Measurements from ENCODE around the gene ERCC1.
"Not testable (repeated sequence)": the region's sequence is repeated elsewhere in the genome, so short reads cannot be mapped to it uniquely, and the experiment has no call there.

The ERCC1 gene

DNA sequence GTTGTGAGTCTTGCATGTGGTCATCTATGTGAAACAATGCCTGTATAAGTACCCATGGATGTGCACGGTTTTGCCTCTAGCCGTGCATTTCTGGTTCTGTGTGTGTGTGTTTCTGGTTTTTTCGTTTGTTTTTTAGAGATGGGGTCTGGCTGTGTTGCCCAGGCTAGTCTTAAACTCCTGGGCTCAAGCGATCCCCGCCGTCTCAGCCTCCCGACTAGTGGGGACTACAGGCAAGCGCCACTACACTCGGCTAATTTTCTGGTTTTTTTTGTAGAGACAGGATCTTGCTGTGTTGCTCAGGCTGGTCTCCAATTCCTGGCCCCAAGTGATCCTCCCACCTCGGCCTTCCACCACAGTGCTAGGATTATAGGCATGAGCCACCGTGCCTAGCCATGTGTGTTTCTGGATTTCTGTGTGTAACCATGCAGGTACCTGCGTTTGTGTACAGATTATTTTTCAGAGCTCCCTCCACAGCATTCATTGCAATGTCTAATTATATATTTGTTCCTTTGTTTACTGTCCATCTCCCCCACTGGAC is 28.2 kb upstream of the ERCC1 start:
- DNase-seq: no peak

DNA sequence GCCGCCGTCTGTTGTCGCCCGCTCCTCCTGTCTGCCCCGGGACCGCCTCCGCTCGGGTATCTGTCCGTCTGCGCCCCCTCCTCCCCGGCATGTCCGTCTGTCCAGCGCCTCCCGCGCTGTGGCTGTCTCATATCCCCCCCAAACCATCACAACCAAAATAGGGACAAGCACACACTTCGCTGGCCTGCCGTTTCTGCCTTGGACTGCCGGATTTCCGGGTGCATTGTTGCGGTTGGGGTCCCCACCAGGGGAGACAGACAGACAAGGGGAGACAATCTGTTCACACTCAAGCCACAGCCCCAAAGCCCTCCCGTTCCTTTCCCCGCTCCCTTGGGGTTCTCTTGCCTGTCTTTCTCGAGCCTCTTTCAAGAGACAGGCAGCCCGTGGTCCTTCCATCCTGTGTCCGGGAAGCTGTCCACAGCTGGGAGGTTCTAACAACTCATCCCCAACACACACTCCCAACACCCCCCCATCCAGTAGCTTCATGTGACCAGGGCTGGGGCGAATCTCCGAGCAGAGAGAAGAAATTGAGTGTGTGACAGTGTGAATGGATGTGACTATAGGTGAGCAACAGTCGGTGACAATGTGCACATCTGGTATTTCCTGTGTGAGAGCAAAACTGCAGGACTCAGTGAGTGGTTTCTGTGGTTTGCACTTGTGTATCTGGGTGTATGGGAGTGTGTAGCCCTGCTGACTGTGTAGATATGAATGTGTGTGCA is 27.6 kb upstream of the ERCC1 start:
- peak; percentile 44 for DNase-seq

DNA sequence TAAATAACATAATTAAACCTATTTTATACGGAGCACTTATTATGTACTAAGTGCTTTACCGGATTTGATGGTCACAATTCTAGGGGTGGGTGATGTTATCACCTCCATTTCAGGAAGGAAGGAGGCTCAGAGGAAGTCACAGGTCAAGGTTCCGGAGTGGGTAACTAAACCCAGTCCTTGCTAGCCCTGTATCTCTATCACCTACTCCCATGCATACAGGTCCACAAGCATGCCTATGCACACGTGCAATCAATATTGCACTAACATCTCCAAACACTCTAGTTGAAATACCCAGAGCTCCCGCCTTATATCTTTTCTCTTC is 26.3 kb upstream of the ERCC1 start:
- DNase-seq: no peak

DNA sequence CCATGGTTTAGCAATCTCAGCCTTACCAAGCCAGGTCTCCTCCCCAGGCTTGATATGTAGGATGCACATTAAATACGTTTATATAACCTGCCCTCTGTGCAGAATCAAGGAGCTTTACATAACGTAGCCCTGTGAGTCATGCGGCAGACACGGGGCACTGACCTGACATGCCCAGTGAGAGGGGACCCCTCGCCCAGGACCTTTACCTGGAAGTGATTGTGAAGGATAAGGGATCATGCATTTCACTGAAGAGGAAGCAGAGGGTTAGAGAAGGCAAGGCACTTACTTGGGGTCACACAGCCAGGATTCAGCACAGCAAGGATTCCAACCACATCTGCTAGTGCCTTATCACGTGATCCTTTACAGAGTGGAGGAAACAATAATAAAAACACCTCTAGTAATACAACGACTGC is 25.2 kb upstream of the ERCC1 start:
- no peak for DNase-seq

DNA sequence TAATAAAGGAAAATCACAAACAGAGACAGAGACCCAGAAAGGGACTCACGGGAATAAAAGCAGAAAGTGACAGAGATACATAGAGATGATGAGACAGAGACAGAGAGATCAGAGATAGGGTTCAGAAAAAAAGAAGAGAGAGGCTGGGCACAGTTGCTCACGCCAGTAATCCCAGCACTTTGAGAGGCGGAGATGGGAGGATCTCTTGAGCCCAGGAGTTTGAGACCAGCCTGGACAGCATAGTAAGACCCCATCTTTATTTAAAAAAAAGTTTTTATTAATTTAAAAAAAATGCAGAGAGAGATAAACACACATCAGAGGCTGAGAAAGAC is 24.7 kb upstream of the ERCC1 start:
- no peak for DNase-seq

DNA sequence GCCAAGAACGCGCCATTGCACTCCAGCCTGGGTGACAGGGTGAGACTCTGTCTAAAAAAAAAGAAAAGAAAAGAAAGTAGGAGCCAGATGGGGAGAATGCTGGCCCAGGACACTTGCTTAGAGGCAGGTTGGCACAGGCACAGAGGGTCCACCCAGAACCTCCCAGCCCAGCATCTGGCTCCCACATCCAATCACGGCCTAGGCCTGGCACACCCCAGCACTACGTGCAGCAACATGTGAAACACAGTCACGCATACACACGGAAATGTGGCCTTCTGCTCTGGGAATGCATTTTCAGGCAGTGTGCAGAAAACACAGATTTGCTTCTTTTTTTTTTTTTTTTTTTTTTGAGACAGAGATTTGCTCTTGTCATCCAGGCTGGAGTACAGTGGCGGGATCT is 23.2 kb upstream of the ERCC1 start:
- DNase-seq: no peak

DNA sequence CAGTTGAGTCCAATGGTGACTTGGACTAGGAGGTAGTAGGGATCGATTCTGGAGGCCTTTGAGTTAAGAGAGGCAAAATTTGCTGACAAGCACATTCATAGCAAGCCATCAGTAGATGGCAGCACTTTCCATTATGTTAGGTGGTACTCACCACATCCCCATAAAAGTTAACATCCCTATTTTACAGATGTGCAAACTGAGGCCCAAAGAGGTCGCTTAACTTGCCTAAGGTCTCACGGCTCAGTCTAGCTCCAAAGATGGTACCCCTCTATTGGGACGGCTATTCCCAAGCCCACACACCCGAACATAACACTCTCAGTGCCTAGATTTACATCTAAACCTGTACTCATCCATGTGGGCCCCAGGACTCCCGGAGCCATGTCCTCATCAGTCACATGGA is 22.6 kb upstream of the ERCC1 start:
- DNase-seq: no peak

DNA sequence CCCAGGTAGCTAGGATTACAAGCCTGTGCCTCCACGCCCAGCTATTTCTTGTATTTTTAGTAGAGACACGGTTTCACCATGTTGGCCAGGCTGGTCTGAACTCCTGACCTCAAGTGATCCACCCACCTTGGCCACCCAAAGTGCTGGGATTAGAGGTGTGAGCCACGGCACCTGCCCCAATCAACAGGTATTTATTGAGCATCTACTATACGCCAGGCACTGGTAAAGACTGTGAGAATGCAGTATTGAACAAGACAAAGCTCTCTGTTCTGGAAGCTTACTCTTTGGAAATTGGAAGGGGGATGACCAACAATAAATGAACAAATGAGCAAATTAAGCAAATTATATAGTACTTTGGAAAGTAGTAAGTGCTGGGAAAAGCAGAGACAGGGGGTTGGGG is 21.4 kb upstream of the ERCC1 start:
- no peak for DNase-seq

DNA sequence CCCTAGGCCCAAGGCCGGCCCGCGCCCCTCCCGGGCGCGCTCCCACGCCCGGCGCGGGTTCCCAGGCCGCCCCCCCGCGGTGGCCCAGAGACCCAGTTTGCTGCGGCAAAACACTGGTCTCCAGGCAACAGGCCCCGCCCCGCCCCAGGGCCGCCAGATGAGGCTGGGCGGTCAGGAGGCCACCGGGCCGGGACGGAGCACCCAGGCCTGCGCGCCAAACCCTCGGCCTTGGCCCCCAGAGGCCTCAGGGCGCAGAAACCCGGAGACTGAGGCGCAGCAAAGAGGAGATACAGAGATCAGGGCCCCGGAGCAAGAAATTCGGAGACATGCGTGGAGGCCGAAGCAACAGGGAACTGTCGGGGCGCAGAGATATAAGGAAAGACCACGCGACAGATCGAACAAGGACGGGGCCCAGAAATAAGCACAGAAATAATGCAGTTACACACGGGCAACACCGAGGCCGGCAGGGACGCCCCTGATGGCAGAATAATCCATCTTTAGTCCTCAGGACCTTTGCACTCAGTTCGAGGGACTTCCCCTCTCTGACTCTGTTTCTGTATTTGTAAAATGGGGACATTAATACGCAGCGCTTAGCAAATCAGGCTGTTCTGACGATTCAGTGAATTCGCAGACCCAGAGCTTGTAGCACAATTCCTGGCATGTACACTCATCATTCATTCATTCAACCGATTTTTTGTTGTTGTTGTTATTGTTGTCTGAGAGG is 20.8 kb upstream of the ERCC1 start:
- peak; percentile 83 for DNase-seq

DNA sequence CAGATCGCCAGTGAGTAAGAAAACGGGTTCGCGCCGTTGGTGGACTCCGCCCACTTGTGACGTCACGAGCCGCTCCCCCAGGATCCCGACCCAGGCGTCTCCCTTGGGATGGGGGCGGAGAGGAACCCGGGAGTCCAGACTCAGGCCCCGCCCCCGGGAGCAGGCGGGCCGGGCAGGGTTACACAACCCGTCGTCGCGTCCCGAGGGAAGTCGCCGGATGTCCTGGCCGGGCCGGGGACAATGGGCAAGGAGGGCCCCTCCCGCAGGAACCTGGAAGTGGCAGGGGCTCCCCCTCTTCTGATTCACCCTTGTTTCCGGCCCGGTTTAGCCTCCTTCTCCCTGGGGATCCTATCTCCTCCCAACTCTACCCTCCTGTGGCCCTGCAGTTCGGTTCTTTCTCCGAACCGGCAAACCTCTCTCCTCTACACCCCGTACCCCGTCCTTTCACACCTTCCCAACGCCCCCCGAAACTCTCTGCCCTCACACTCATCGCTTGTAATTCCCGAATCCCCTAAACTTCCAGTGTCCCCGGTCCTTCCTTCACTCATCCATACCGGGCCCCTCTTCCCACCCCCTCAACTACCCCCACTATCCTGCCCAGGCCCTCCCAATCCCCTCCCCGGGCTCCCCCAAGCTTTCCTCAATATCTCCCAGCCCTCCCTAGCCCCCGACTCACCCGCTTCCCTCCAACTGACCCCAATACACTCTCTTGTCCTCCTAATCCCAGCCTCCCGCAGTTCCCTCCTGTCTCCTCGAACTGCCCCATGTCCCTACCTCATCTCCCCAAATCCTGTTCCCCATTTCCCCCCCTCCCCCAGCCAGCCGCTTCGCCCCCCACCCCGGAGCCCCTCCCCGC is 20.0 kb upstream of the ERCC1 start:
- DNase-seq: peak; percentile 76

DNA sequence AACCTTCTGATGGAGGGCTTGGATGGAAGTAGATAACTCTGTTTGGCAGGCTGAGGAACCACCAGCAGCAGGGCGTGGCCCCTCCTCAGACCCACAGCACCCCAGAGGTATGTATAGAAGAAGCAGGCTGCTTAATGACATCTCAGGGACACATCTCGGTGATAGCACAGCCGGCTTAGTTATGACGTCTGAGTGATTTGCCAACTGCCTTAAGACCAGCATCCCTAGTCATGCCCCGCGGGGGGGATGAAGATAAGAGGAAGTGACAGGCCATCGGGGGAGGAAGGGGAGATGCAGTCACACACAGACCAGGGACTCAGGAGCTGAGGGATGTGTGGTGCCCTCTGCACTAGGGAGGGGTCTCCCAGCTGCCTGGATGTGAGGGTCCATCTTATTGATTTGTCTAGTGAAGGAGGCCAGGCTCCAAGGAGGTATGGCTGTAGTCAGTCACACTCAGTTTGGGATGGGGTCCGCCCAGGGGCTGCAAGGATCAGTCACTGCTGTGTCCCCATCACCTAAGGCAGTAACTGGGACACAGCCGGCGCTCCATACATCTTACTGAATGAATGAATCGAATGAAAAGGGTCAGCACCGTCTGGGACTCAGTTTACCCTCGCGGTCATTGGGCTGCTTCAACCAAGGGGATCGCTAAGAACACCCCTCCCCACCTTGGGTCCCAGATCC is 19.2 kb upstream of the ERCC1 start:
- peak; percentile 50 for DNase-seq

DNA sequence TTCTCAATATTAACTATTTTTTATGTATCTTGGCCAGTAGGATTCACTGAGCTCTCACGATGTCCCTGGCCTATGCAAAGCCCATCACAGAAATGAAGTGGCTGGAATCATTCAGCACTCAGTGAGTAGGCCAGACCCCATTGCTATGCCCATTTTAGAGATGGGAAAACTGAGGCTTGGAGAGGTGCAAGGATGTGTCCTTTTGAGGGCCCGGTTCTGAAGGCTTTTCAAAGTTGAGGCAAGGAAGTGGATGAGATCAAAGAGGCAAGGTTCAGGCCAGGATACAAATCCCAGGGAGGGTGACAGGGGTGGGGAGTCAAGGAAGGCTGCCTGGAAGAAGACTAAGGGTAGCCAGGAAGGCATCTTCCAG is 18.7 kb upstream of the ERCC1 start:
- no peak for DNase-seq

DNA sequence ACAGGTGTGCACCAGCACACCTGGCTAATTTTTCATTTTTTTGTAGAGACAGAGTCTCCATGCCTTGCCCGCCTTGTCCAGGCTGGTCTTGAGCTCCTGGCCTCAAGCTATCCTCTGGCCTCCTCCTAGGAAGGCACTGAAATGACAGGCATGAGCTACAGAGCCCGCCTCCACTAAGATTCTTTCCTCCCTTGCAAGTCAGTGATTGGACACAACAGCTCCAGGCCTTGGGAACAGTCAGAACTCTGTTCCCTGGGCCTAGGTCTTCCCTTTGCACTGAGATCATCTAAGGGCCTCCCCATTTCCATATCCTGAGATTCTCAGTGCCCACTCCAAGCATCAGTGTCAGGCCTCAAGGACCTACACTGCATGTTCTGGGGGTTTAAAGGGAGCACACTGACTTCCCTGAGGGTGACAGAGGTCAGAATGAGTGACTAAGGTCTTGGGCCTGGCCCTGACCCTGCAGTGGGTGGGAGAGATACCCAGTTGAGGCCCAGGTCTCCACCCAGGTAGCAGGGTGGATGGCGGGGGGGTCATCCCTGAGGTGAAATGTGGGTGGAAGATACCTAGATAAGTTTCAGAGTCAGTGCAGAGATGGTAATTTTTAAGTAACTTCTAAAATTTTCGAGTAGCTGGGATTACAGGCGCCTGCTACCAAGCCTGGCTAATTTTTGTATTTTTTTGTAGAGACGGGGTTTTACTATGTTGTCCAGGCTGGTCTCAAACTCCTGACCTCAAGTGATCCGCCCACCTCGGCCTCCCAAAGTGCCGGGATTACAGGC is 17.3 kb upstream of the ERCC1 start:
- no peak for DNase-seq

DNA sequence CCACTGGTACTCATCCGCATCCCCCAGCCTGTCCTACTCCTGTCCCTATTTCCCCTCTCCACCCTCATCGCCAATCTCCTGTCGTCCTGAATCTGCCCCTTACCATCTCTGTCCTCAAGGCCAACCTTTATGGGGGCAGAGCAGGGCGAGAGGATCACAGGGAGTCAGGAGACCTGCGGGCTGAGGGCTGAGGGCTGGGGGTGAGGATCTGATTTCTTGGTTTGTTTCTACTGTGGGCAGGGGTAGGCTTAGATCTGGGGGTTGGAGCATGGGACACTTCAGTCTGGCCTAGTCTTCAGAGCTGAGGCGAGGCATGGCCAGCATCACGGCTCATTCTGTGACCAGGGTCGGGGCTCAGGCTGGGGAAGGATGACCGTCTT is 16.5 kb upstream of the ERCC1 start:
- DNase-seq: no peak

DNA sequence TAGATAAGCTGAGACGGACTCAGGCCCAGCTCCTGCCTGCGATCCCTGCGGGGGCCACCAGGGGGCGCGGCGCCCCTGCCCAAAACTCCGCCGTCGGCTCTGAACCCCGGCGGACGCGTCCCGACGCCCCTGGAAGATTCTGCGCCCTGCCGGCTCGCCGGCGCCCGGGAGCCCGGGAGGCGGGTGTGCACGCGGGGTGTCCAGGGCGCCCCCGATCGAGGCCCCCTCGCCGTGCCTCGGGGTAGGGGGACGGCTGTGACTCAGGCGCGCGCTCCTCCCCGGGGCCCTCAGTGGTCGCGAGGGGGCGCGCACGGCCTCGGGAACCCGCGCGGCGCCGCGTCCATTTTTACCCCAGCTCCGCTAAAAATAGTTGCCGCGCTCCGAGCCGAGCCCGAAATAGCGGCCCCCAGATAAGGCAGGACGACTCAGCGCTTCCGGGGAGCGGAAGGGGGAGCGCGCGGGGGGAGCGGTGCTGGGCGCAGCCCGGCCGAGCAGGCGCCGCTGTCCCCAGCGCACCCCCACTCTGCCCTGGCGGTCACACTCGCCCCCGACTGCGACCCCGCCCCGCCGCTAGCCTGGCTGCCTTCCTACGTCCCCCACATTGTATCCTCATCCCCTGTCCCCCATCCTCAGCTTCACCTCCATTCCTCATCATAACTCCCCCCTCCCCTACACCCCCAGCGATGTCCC is 16.0 kb upstream of the ERCC1 start:
- DNase-seq: peak; percentile 86

DNA sequence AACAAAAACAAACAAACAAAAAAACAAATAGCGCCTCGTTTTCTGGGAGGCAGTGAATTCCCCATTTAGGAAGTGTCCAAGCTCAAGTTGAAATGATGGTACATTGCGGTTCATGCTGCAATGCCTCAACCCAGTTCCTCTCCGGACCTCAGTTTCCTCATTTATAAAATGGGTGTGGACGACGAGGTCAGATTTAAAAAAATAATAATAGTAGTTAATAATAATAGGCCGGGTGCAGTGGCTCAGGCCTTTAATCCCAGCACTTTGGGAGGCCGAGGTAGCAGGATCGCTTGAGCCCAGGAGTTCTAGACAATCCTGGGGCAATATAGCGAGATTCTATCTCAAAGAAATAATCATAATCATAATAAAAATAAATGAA is 15.5 kb upstream of the ERCC1 start:
- DNase-seq: no peak

DNA sequence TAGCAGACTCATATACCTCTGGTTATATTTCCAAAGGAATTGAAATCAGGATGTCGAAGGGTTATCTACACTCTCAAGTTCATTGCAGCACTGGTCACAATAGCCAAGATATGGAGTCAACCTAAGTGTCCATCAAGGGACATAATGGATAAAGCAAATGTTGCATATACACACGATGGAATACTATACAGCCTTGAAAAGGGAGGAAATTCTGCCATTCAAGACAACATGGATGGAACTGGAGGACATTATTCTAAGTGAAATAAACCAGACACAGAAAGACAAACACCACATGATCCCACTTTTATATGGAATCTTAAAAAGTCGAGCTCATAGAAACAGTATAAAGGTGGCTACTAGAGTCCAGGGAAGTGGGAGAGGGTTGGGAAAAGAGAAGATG is 13.6 kb upstream of the ERCC1 start:
- DNase-seq: no peak

DNA sequence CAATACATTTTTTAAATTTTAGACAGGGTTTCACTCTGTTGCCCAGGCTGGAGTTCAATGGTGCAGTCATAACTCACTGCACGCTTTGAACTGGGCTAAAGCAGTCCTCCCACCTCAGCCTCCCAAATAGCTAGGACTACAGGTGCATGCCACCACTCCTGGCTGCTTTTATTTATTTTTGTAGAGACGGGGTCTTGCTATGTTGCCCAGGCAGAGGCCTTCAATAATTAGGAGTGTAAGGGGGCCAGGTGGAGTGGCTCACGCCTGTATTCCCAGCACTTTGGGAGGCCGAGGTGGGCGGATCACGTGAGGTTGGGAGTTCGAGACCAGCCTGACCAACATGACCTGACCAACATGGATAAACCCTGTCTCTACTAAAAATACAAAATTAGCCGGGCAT is 8.8 kb upstream of the ERCC1 start:
- DNase-seq: not testable (repeated sequence)

DNA sequence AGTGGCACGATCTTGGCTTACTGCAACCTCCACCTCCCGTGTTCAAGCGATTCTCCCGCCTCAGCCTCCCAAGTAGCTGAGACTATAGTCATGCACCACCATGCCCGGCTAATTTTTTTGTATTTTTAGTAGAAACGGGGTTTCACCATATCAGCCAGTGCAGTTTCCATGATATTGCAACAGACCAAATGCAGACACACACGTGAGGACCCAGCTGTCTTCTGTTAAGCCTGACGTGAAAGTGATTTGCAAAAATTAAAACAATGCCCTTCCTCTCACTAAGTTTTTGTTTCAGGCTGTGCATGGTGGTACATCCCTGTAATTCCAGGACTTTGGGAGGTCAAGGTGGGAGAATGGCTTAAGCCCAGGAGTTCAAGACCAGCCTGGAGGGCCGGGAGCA is 7.3 kb upstream of the ERCC1 start:
- DNase-seq: not testable (repeated sequence)

DNA sequence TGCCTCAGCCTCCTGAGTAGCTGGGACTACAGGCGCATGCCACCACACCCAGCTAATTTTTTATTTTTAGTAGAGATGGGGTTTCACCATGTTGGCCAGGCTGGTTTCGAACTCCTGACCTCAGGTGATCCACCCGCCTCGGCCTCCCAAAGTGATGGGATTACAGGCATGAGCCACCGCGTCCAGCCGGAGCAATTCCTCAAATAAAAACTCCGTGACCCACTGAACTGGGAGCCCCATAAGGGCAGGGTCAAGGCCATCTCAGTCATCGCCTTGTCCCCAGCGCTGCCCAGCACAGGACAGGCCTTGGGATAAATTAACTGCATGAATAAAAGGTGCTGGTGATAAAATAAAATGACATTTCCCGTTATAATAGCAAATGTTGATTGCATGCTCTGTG is 6.2 kb upstream of the ERCC1 start:
- DNase-seq: not testable (repeated sequence)

DNA sequence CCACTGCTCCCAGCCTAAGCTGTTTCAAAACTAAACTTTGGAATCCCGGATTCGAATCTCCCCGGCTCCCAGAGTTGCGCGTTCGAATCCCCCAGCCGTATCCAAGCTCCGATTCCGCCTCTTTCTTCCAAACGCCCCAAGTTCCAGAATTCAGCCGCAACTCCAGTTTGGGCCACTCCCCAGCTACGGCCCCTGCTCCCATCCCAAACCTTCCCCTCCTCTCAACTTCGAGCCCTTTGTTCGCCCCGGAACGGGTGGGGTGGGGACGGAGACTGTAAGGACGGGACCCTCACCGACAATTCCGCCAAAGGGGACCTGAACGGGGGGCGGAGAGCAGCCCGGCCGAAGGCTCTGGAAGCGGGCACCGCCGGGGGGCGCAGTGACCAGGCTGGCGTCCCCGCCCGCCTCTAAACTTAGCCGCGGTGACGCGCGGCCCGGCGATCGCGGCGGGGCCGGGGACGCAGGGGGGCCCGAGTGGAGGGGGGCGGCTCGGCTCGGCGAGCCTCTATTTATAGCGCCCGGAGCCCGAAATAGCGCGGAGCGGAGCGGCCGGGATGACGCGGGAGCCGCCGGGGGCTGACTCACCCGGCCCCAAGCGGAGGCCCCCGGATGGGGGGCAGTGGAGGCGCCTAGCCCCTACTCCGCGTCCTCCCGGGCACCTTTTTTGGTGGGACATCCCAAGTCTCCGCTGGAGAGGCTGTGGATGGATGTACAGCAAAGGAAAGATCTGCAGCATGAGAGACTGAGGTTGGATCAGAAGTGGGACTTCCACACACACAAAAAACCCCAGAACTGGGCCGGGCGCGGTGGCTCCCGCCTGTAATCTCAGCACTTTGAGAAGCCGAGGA is 4.9 kb upstream of the ERCC1 start:
- peak; percentile 37 for DNase-seq
